DMS79 treated with DMSO at 0.1 percent for 48 hours (cell line): ENCODE results near the gene BOLA2B.
"Not testable (repeated sequence)": the region's sequence is repeated elsewhere in the genome, so short reads cannot be mapped to it uniquely, and the experiment has no call there.

Experiments
- DNase-seq: peaks from one replicate; lab custom pipeline; 2025; lab: John Stamatoyannopoulos, UW

The BOLA2B gene

GRCh38 chr16:30184096-30184890 is 9.2 kb downstream of the BOLA2B start:
- peak; percentile 30 for DNase-seq

GRCh38 chr16:30183233-30184095 is 10.0 kb downstream of the BOLA2B start, which contains the start of gene CORO1A:
CORO1A (plus strand) TSS chr16:30183602; CDS start chr16:30185210, 1,608 bp downstream.
- DNase-seq: peak; percentile 73

- DNase-seq: no peak
Measured at GRCh38 chr16:30180741-30181140, 12.7 kb downstream of the BOLA2B start.

- no peak for DNase-seq
Measured at GRCh38 chr16:30179931-30180330, 13.5 kb downstream of the BOLA2B start.

- no peak for DNase-seq
Measured at GRCh38 chr16:30179195-30179594, 14.3 kb downstream of the BOLA2B start.

- DNase-seq: not testable (repeated sequence)
Measured at GRCh38 chr16:30176876-30177275, 16.6 kb downstream of the BOLA2B start.

GRCh38 chr16:30173054-30173453 is 20.4 kb downstream of the BOLA2B start:
- DNase-seq: no peak

GRCh38 chr16:30170145-30170544 is 23.3 kb downstream of the BOLA2B start:
- DNase-seq: not testable (repeated sequence)

GRCh38 chr16:30169416-30169815 is 24.1 kb downstream of the BOLA2B start:
- DNase-seq: not testable (repeated sequence)

- DNase-seq: not testable (repeated sequence)
Measured at GRCh38 chr16:30168746-30169145, 24.7 kb downstream of the BOLA2B start.

- DNase-seq: no peak
Measured at GRCh38 chr16:30166202-30166902, 27.1 kb downstream of the BOLA2B start.

- DNase-seq: no peak
Measured at GRCh38 chr16:30163538-30163937, 29.9 kb downstream of the BOLA2B start.

- no peak for DNase-seq
Measured at GRCh38 chr16:30157214-30157613, 36.3 kb downstream of the BOLA2B start.

GRCh38 chr16:30155188-30155587 is 38.3 kb downstream of the BOLA2B start:
- no peak for DNase-seq

GRCh38 chr16:30152517-30152916 is 40.9 kb downstream of the BOLA2B start:
- no peak for DNase-seq

GRCh38 chr16:30151091-30151490 is 42.4 kb downstream of the BOLA2B start:
- no peak for DNase-seq

- DNase-seq: no peak
Measured at GRCh38 chr16:30149250-30149930, 44.1 kb downstream of the BOLA2B start.

GRCh38 chr16:30147843-30148510 is 45.5 kb downstream of the BOLA2B start:
- DNase-seq: no peak

GRCh38 chr16:30145657-30146056 is 47.8 kb downstream of the BOLA2B start:
- no peak for DNase-seq

GRCh38 chr16:30144917-30145316 is 48.5 kb downstream of the BOLA2B start:
- no peak for DNase-seq

GRCh38 chr16:30144017-30144416 is 49.4 kb downstream of the BOLA2B start:
- DNase-seq: no peak
